Neural progenitor cell (in vitro differentiated cells): ENCODE measurements around the gene RBP4. TPM values are rescaled to one million over a fixed set of nuclear protein-coding genes. Genes with fewer than 3 reads are reported as not detected.

Experiments used
- DNase-seq: peaks from one replicate; pipeline ENCODE4 v3.0.0-alpha.2; 2016; ENCODE audit warnings: low spot score
- H2AFZ ChIP-seq: fragments of 200-600 bp; sonication (generic); replicated peaks from 2 replicates; pipeline ENCODE4 v1.6.1; 2016; ENCODE audit warnings: antibody characterized with exemption
- H3F3A ChIP-seq: fragments of 200-600 bp; sonication (generic); 2 replicates; pipeline ENCODE4 v1.6.1; 2016; ENCODE audit warnings: antibody characterized with exemption, low read depth
- H3K27ac ChIP-seq: fragments of 200-600 bp; sonication (generic); 2 replicates; pipeline ENCODE4 v1.5.1; 2016; ENCODE audit warnings: mild to moderate bottlenecking
- H3K27me3 ChIP-seq: fragments of 200-600 bp; sonication (generic); 2 replicates; pipeline ENCODE4 v1.6.1; 2016; ENCODE audit warnings: mild to moderate bottlenecking, moderate library complexity
- H3K36me3 ChIP-seq: fragments of 200-600 bp; sonication (generic); 2 replicates; pipeline ENCODE4 v1.5.1; 2016
- H3K4me1 ChIP-seq: fragments of 200-600 bp; sonication (generic); 2 replicates; pipeline ENCODE4 v1.6.1; 2016; ENCODE audit warnings: mixed run types
- H3K4me2 ChIP-seq: fragments of 200-600 bp; sonication (generic); 2 replicates; pipeline ENCODE4 v1.6.1; 2016
- H3K4me3 ChIP-seq: fragments of 200-600 bp; sonication (generic); 2 replicates; pipeline ENCODE4 v1.5.1; 2016
- H3K79me2 ChIP-seq: fragments of 200-600 bp; sonication (generic); 2 replicates; pipeline ENCODE4 v1.6.1; 2016; ENCODE audit warnings: low read depth
- H3K9ac ChIP-seq: fragments of 200-600 bp; sonication (generic); 2 replicates; pipeline ENCODE4 v1.6.1; 2016
- H3K9me3 ChIP-seq: fragments of 200-600 bp; sonication (generic); 2 replicates; pipeline ENCODE4 v1.5.1; 2016; ENCODE audit warnings: low read depth
- H4K20me1 ChIP-seq: fragments of 200-600 bp; sonication (generic); 2 replicates; pipeline ENCODE4 v1.6.1; 2016; ENCODE audit warnings: low read depth
- H3K27ac Mint-ChIP-seq: 3 replicates; pipeline ENCODE4 v1.8.0; 2021; ENCODE audit warnings: mixed read lengths
- H3K27me3 Mint-ChIP-seq: 2 replicates; pipeline ENCODE4 v1.8.0; 2022; ENCODE audit warnings: low read depth, mild to moderate bottlenecking, inconsistent platforms, moderate library complexity, mixed read lengths; ENCODE audit not compliant: insufficient read depth
- H3K36me3 Mint-ChIP-seq: 3 replicates; pipeline ENCODE4 v1.8.0; 2021; ENCODE audit warnings: mixed read lengths
- H3K4me1 Mint-ChIP-seq: 3 replicates; pipeline ENCODE4 v1.8.0; 2021; ENCODE audit warnings: mixed read lengths
- H3K4me3 Mint-ChIP-seq: 3 replicates; pipeline ENCODE4 v1.8.0; 2021; ENCODE audit warnings: mild to moderate bottlenecking, moderate library complexity, mixed read lengths
- H3K9me3 Mint-ChIP-seq: 3 replicates; pipeline ENCODE4 v1.8.0; 2020; ENCODE audit warnings: mixed read lengths
- CTCF ChIP-seq: fragments of 200-600 bp; sonication (generic); IDR thresholded peaks from 2 replicates; pipeline ENCODE4 v1.5.1; 2017; ENCODE audit warnings: antibody characterized with exemption, mild to moderate bottlenecking
- EZH2 ChIP-seq: fragments of 200-600 bp; sonication (generic); IDR thresholded peaks from 2 replicates; pipeline ENCODE4 v1.6.1; 2017; ENCODE audit warnings: antibody characterized with exemption, mild to moderate bottlenecking, moderate library complexity
- EZH2phosphoT487 ChIP-seq: fragments of 200-600 bp; sonication (generic); IDR thresholded peaks from 2 replicates; pipeline ENCODE4 v1.6.1; 2017; ENCODE audit warnings: antibody characterized with exemption
- total RNA-seq: library from RNA; depleted of rRNA; stranded (reverse); fragments of >200 nt; gene quantifications from 2 replicates; pipeline ENCODE4 v1.2.3, GENCODE V29; 2015; ENCODE audit warnings: low replicate concordance

The RBP4 gene
- total RNA-seq, 1 donor from 2014 or later = 0.28 TPM

GRCh38 chr10:93598157-93598556, 2.9 kb downstream of the RBP4 start:
- Histone ChIP-seq H3K27ac (no peak overlapping the region), H3K36me3 (no peaks in the 10 kb centered on the region), H3K27me3 (peaks cover 55% of the 10 kb centered on the region), H2AFZ (no peak overlapping the region), H4K20me1 (no peaks in the 10 kb centered on the region), H3K9ac (no peak overlapping the region), H3K9me3 (no peaks in the 10 kb centered on the region), H3K4me2 (no peak overlapping the region), H3K4me1 (peaks cover 11% of the 10 kb centered on the region), H3K4me3 (no peak overlapping the region), H3K79me2 (no peaks in the 10 kb centered on the region), H3F3A (peaks cover 6% of the 10 kb centered on the region)
- Mint-ChIP-seq H3K27ac (no peak overlapping the region), H3K4me3 (no peak overlapping the region), H3K4me1 (peaks cover 14% of the 10 kb centered on the region), H3K36me3 (no peaks in the 10 kb centered on the region), H3K27me3 (peaks cover 29% of the 10 kb centered on the region), H3K9me3 (peaks cover 2% of the 10 kb centered on the region)
- DNase-seq = no peak
- no peak for TF ChIP-seq CTCF
- no peak for TF ChIP-seq EZH2phosphoT487
- TF ChIP-seq EZH2 = no peak

GRCh38 chr10:93597075-93597599, 3.9 kb downstream of the RBP4 start:
- H3K4me3 ChIP-seq = no peak overlapping the region
- no peak overlapping the region for H2AFZ ChIP-seq
- TF ChIP-seq CTCF = no peak
- TF ChIP-seq EZH2 = no peak
- no peak for TF ChIP-seq EZH2phosphoT487
- no peaks in the 10 kb centered on the region for H4K20me1 ChIP-seq
- no peak for DNase-seq
- H3K27ac ChIP-seq = no peak overlapping the region
- H3F3A ChIP-seq = peaks cover 6% of the 10 kb centered on the region
- Mint-ChIP-seq H3K4me3 (no peak overlapping the region), H3K27ac (no peak overlapping the region), H3K27me3 (peaks cover 19% of the 10 kb centered on the region), H3K36me3 (no peaks in the 10 kb centered on the region), H3K9me3 (peaks cover 2% of the 10 kb centered on the region), H3K4me1 (peaks cover 17% of the 10 kb centered on the region)
- no peaks in the 10 kb centered on the region for H3K79me2 ChIP-seq
- H3K27me3 ChIP-seq = peaks cover 45% of the 10 kb centered on the region
- H3K36me3 ChIP-seq = no peaks in the 10 kb centered on the region
- peaks cover 8% of the 10 kb centered on the region for H3K4me1 ChIP-seq
- H3K4me2 ChIP-seq = no peak overlapping the region
- H3K9me3 ChIP-seq = no peaks in the 10 kb centered on the region
- no peak overlapping the region for H3K9ac ChIP-seq

GRCh38 chr10:93596539-93596938, 4.5 kb downstream of the RBP4 start:
- no peaks in the 10 kb centered on the region for H4K20me1 ChIP-seq
- H3K4me3 ChIP-seq = no peak overlapping the region
- peak; percentile 50 for TF ChIP-seq CTCF
- TF ChIP-seq EZH2 = no peak
- no peak overlapping the region for H2AFZ ChIP-seq
- Mint-ChIP-seq H3K27me3 (peaks cover 13% of the 10 kb centered on the region), H3K36me3 (no peaks in the 10 kb centered on the region), H3K4me3 (no peak overlapping the region), H3K27ac (no peak overlapping the region), H3K9me3 (peaks cover 2% of the 10 kb centered on the region), H3K4me1 (peaks cover 17% of the 10 kb centered on the region)
- H3K9ac ChIP-seq = no peak overlapping the region
- no peaks in the 10 kb centered on the region for H3K79me2 ChIP-seq
- H3K4me2 ChIP-seq = no peak overlapping the region
- H3F3A ChIP-seq = peaks cover 6% of the 10 kb centered on the region
- no peaks in the 10 kb centered on the region for H3K9me3 ChIP-seq
- no peak overlapping the region for H3K27ac ChIP-seq
- H3K36me3 ChIP-seq = no peaks in the 10 kb centered on the region
- peaks cover 5% of the 10 kb centered on the region for H3K4me1 ChIP-seq
- peak; percentile 33 for DNase-seq
- H3K27me3 ChIP-seq = peaks cover 39% of the 10 kb centered on the region
